GM21529 (cell line): Measurements from ENCODE around the gene MTHFD2.

Experiments
- ATAC-seq: cut with Tn5 transposase; IDR thresholded peaks from one replicate; pipeline ENCODE4 v1.9.1; 2021; ENCODE audit not compliant: unreplicated experiment

The MTHFD2 gene

GRCh38 chr2:74260495-74260894, 62.1 kb downstream of the MTHFD2 start:
- no peak for ATAC-seq

- no peak for ATAC-seq
Observed at GRCh38 chr2:74261204-74261864, 62.9 kb downstream of the MTHFD2 start.

GRCh38 chr2:74262681-74263080, 64.3 kb downstream of the MTHFD2 start:
- no peak for ATAC-seq

GRCh38 chr2:74264281-74264680, 65.9 kb downstream of the MTHFD2 start:
- ATAC-seq, result no peak

- ATAC-seq, result no peak
Observed at GRCh38 chr2:74267068-74267467, 68.7 kb downstream of the MTHFD2 start.
